Ascending aorta (tissue), 2 donors: ENCODE measurements around the gene SMIM44. TPM values are rescaled to one million over a fixed set of nuclear protein-coding genes. Genes with fewer than 3 reads are reported as not detected.

Experiments used
- DNase-seq, 2 donors: peaks; one replicate each; pipeline ENCODE4 v3.0.0-alpha.2; 2019; ENCODE audit warnings: low spot score in 2 of 2
- H3K27ac ChIP-seq, 2 donors: fragments of 200-600 bp; sonication (generic); one replicate each; pipeline ENCODE4 v1.5.1; 2016 to 2017; ENCODE audit warnings: mild to moderate bottlenecking in 1 of 2
- H3K27me3 ChIP-seq: fragments of 200-600 bp; sonication (generic); one replicate; pipeline ENCODE4 v1.5.1; 2017
- H3K36me3 ChIP-seq, 2 donors: fragments of 200-600 bp; sonication (generic); one replicate each; pipeline ENCODE4 v1.5.1; 2016
- H3K4me1 ChIP-seq, 2 donors: fragments of 200-600 bp; sonication (generic); one replicate each; pipeline ENCODE4 v1.5.1; 2016 to 2017; ENCODE audit warnings: mild to moderate bottlenecking in 1 of 2
- H3K4me3 ChIP-seq, 2 donors: fragments of 200-600 bp; sonication (generic); one replicate each; pipeline ENCODE4 v1.5.1; 2016 to 2017; ENCODE audit warnings: mild to moderate bottlenecking in 1 of 2
- H3K9me3 ChIP-seq, 2 donors: fragments of 200-600 bp; sonication (generic); one replicate each; pipeline ENCODE4 v1.5.1; 2016
- intact Hi-C: fragments of 100-400 bp; cut with DNase I; formaldehyde crosslinking; loops from one replicate; pipeline ENCODE4 v1.15.1; 2023
- total RNA-seq: library from RNA; depleted of rRNA; stranded (reverse); fragments of >200 nt; gene quantifications from one replicate; pipeline ENCODE4 v1.1.0, GENCODE V29; 2016
- TF ChIP-seq, protein P1 (sequence below), 3 experiments: fragments of 200-600 bp in 2 of 3; fragments of 450-650 bp in 1 of 3; sonication (generic) in 2 of 3; IDR thresholded peaks; one replicate each; pipeline ENCODE4 v1.5.1; 2016 to 2019; ENCODE audit warnings: antibody characterized with exemption in 3 of 3, mild to moderate bottlenecking in 1 of 3, moderate library complexity in 1 of 3

The SMIM44 gene
- total RNA-seq, 1 donor from 2014 or later = not detected

DNA sequence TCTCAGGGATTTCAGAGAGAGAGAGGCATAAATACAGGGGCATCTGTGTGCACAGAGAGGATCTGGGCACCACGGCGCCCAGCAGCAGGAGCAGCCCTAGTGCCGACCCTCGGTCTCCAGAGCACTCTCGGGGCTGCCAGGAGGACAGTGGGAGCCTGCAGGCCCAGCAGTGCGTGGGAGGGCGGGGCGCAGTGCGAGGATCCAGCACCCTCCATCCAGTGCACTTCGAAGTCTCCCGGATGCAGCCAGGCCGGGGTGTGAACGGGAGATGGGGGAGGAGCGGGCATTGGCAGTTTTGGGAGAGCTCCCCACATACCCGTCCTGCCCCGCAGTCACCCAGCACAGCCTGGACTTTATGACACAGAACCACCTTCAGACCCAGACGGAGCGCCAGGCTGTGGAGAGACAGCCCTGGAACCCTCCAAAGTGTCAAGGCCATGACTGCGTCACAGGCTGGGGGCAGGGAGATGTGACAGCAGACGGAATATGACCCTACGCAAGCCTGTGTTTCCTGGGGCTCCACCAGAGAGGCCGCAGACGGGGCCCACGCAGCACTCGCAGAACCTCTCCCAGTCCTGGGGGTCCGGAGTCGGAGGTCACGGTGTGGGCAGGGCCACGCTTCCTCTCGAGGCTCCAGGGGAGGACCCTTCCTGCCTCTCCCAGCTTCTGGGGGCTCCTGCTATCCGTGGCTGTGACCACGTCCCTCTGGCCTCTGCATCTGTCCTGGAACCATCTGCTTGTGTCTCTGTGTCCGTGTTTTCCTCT lies 41.0 kb upstream of the SMIM44 start:
- Histone ChIP-seq H3K4me3 (no peak overlapping the region), H3K4me1 (no peaks in the 10 kb centered on the region), H3K27ac (no peak overlapping the region), H3K9me3 (no peaks in the 10 kb centered on the region), H3K27me3 (no peaks in the 10 kb centered on the region), H3K36me3 (peaks cover 48 to 66% of the 10 kb centered on the region in 2 donors)
- DNase-seq = no peak
- intact Hi-C loops = no loop called here
- TF ChIP-seq, protein P1, sequence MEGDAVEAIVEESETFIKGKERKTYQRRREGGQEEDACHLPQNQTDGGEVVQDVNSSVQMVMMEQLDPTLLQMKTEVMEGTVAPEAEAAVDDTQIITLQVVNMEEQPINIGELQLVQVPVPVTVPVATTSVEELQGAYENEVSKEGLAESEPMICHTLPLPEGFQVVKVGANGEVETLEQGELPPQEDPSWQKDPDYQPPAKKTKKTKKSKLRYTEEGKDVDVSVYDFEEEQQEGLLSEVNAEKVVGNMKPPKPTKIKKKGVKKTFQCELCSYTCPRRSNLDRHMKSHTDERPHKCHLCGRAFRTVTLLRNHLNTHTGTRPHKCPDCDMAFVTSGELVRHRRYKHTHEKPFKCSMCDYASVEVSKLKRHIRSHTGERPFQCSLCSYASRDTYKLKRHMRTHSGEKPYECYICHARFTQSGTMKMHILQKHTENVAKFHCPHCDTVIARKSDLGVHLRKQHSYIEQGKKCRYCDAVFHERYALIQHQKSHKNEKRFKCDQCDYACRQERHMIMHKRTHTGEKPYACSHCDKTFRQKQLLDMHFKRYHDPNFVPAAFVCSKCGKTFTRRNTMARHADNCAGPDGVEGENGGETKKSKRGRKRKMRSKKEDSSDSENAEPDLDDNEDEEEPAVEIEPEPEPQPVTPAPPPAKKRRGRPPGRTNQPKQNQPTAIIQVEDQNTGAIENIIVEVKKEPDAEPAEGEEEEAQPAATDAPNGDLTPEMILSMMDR (IDR thresholded peaks at IDR 0.05) = no peak

DNA sequence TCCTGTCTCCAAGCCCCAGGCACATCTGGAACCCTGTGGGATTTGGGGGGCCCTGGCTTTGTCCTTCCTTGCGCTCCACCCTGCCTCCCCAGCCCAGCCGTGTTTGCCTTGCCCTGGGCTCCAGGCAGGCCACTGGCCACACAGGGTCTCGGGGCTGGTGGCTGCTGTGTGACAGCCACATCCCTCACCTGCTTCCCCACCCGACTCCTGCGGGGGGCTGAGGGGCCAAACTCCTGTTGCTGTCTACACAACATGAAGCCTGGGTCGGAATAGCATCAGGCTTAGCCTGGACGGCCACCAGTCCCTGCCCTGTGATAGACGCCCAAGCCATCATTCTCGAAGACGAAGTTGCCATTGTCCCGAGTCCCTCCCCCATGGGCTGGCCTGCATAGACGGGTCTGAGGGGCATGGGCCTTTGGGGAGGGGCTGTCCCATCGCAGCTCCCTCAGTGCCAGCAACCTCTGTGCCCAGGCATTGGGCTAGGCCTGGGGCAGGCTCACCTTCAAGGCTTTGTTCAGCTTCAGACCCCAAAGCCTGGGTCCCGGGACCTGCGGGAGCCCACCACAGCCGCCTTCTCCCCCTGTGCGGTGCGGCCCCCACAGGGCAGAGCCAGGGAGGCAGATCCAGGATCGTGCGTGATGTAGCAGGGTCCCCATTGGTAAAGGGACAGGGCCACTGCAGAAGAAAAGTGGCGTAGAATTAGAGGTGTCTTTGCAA lies 40.3 kb upstream of the SMIM44 start:
- no peaks in the 10 kb centered on the region for H3K4me1 ChIP-seq
- no peaks in the 10 kb centered on the region for H3K9me3 ChIP-seq
- intact Hi-C loops = no loop called here
- H3K4me3 ChIP-seq = no peak overlapping the region
- TF ChIP-seq, protein P1 (IDR thresholded peaks at IDR 0.05) = no peak
- no peaks in the 10 kb centered on the region for H3K27me3 ChIP-seq
- no peak overlapping the region for H3K27ac ChIP-seq
- H3K36me3 ChIP-seq = peaks cover 48 to 67% of the 10 kb centered on the region in 2 donors
- DNase-seq = no peak

DNA sequence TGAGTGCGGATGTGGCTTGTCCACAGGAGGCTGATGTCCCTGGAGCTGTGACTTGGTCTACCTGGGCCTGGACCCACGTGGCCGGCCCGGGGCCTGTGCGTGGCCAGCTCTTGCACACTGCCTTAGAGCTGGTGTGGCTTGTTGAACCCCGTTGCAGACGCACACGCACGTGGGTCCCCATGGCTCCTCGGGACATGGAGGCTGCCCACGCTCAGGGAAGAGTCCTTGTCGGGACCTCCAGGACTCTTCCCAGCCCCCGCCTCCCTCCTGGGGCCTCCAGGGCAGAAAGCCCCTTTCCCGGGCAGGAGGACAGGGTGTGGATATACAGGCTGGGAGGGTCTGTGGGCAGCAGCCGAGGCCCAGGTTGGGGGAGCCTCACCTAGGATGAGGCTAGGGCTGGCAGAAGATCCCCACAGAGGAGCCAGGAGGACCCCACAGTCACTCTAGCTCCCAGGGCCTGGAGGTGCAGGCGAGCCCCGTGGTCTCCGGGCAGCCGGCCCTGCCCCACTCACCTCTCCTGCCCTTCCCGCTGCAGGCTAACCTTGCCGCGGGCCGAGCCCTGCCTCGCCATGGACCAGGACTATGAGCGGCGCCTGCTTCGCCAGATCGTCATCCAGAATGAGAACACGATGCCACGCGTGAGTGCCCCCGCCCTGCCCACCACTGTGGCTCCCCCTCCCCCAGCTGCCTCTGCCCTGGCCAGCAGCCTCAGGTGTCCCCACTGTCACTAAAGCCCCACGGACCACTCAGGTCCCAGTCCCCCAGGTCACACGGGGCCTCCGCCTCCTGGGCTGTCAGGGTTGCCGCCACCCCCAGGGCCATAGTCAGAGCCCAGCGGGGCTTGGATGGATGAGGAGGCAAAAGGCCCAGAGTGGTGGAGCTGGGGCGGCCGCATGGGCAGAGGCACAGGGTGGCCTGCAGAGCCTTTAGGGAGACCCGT lies 39.5 kb upstream of the SMIM44 start:
- Histone ChIP-seq H3K27me3 (no peaks in the 10 kb centered on the region), H3K36me3 (peaks cover 41 to 61% of the 10 kb centered on the region in 2 donors), H3K27ac (no peak overlapping the region), H3K4me1 (no peaks in the 10 kb centered on the region), H3K4me3 (no peak overlapping the region), H3K9me3 (no peaks in the 10 kb centered on the region)
- TF ChIP-seq, protein P1 (IDR thresholded peaks at IDR 0.05) = no peak
- intact Hi-C loops = no loop called here
- no peak for DNase-seq

DNA sequence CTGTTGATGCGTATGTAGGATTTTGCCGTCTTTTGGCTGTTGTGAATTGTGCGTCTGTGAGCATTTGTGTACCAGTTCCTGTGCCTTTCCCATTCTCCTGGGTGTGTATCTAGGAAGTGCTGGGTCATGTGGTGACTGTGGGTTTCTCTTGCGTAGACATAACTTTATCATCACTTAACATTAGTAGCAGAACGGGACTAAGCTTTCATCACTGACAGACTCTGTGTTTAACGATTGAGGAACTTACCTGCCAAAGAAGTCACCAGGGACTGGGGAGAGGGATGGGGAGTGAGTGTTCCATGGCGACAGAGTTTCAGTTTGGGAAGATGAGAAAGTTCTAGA lies 37.8 kb upstream of the SMIM44 start:
- no peak for DNase-seq
- no peak overlapping the region for H3K27ac ChIP-seq
- no peaks in the 10 kb centered on the region for H3K27me3 ChIP-seq
- H3K36me3 ChIP-seq = peaks cover 25 to 46% of the 10 kb centered on the region in 2 donors
- H3K9me3 ChIP-seq = no peaks in the 10 kb centered on the region
- TF ChIP-seq, protein P1 (IDR thresholded peaks at IDR 0.05) = no peak
- no peak overlapping the region for H3K4me3 ChIP-seq
- H3K4me1 ChIP-seq = no peaks in the 10 kb centered on the region
- intact Hi-C loops = no loop called here
